ENCODE results near the gene LIMA1. TPM values are rescaled to one million over a fixed set of nuclear protein-coding genes. Genes with fewer than 3 reads are reported as not detected.

The LIMA1 gene
- total RNA-seq, 1 donor from 2014 or later, result 117 TPM

DNA sequence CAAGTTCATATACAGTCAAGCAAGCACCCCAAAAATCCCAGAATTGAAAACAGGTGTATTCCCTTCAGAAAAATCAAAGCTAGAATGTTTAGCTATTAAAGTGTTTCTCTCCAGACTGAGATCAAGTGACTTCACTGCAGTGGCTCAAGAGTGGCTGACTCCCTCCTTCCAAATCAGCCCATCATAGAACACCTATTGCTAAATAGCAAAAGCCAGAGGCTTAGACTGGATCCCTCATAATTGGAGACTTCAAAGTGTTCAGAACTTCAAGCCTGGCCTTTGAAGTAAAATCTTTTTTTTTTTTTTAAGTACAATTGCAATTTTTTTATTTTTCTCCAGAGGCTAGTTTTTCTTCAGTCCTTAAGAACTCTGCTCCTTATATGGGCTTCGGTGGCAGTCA is 66.1 kb downstream of the LIMA1 start:
- DNase-seq (ENCODE audit: low spot score), result no peak

DNA sequence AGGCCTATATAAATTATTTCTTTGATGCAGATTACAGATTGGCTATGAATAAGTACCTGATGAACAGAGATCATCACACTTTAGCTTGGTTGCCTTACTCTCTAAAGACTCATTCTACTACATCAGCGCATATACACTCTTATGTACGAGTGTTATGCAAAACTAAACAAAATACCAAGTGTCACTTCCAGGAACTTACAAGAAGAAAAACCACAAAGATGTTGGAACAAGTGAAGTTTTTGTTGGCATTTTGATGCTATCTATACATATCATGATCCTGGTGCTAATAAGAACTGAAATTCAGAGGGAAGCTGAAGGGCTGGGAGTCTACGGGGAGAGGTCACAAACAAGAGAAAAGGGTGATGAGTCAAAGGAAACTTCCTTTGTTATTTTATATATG is 68.3 kb downstream of the LIMA1 start:
- DNase-seq (ENCODE audit: low spot score), result no peak

DNA sequence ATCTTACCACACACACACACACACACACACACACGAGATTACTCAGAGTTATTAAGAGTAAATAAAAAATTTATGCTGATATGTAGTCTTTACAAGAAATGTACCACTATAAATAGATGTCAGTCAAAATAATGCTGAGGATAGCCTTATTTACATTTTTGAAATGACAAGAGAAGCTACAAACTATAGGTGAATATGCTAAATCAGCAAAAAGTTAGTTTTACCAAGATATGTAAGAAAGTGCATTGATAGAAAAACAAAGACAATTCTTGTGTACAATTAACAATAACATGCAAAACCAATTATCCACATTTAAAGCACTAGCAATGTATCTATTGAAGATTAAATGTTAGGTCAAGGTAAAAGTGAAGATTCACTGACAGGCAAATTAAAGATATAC is 69.3 kb downstream of the LIMA1 start:
- no peak for DNase-seq (ENCODE audit: low spot score)

DNA sequence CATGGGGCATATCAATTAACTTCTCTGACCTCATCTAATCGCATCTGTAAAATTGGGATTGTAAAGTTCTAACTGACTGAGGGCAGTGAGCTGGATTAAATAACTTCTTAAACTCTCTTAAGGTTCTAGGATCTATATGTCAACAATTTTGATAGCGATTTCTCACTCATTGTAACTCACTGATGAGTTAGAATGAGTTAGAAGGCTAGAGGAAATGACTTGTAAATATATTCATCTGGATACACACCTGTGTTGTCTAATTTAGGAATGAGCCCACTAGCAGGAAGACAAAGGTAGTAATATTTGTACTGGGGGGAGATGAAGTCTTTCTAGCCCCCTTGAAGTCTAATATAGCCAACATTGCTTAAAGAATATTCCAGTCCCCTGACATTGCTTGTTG is 69.9 kb downstream of the LIMA1 start:
- DNase-seq (ENCODE audit: low spot score), result no peak

DNA sequence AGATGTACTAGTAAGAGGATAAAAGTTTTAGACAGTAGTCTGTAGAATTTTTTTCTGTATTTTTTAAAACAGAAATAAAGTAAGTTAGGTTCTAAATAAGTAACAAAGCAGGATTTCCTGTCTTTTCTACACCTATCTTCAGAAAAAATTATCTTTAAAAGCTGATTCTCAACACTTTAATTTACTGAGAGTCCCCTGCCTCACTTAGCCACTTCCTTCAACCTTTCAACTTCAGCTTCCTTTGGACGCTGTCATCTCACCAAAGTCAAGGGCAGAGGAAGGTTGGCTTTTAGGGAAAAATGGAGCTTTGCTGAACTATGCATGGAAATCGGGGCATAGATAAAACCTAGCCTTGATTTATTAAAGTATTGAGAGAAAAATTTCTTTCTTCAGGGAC is 71.3 kb downstream of the LIMA1 start:
- DNase-seq (ENCODE audit: low spot score), result no peak

DNA sequence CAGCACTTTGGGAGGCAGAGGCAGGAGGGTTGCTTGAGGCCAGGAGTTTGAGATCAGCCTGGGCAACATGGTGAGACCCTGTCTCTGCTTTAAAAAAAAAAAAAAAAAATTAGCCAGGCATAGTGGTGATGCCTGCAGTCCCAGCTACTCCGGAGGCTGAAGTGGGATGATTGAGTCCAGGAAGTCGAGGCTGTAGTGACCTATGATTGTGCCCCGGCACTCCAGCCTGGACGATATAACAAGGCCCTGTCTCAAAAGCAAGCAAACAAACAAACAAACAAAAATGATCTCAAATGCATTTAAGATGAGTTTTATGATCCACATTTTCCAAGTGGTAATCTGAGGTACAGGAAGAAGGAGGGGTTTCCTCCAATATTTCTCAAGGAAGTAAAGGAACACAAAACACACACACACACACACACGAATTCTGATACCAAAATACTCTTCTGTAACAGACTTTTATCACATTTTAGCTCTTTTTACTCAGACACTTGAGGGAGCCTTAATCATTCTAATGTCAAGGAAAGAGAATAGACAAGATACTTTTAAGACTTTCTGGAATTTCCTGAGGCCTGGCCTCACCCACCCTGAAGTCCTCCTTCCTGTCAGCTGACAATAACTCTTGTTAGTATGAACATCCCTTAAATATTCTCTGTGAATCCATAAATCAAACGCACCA is 71.8 kb downstream of the LIMA1 start:
- DNase-seq (ENCODE audit: low spot score), result no peak

DNA sequence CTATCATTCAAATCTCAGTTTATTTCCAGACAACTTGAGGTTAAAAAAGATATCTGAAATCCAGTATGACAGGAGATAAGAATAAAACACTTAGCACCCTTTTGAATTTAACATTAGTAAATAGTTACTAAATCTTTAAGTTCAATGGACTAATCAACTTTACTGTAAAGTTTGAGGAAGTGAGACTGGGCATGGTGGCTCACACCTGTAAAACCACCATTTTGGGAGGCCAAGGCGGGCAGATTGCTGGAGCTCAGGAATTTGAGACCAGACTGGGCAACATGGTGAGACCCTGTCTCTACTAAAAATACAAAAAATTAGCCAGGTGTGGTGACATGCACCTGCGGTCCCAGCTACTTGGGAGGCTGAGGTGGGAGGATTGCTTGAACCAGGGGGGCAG is 75.9 kb downstream of the LIMA1 start:
- no peak for DNase-seq (ENCODE audit: low spot score)

DNA sequence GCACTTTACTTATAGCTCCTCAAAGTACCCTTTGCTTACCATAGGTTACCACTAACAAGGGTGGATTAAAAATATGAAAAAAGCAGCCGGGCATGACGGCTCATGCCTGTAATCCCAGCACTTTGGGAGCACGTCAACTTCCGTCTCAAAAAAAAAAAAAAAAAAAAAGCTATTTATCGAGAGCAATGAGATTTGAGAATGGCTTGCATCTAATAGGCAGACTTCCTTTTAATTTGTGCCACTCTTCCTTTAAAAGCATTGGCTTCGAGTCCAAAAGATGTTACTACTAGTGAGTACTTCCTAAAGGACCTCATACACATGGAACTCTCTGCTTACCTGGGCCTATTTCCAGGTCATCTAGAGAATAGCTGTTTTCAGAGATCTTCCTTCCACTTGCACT is 77.7 kb downstream of the LIMA1 start:
- DNase-seq (ENCODE audit: low spot score), result no peak

DNA sequence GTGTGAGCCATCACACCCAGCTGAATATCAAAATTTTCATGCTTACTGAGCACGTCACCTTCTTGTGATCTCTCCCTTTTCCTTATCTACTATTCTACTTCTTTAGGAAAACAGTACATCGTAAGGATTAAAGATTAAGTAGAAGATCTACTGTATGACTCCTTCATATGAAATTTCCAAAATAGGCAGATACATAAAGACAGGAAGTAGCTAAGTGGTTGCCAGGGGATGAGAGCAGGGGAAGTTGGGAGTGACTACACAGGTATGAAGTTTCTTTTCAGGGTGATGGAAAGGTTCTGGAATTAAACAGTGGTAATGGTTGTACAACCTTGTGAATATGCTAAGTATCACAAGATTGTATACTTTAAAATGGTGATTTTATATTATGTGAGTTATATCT is 79.6 kb downstream of the LIMA1 start:
- DNase-seq (ENCODE audit: low spot score), result no peak

DNA sequence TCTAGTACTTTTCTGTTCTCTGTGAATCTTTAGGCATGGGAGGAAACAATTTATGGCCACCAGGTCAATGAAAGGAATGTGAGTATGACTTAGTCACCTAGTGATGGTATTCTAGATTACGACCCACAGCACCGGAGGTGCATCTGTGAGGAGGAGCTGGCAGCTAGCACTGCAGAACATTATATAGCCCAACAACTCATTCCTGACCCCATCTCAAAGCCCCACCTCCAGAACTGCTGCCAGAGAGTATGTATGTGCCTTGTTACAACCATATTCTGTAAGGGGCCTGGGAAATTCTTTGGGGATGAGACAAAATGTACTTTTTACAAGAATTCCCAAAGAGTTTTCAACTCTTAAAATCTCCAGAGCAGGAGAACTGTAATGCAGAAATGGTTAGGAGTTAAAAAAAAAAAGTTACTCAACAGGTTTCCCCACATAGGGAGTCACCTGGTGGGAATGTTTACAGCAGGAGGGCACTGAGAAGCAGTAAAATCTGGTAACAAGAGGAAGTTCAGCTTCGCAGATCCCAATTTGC is 81.3 kb downstream of the LIMA1 start:
- peak; percentile 21 for DNase-seq (ENCODE audit: low spot score)

DNA sequence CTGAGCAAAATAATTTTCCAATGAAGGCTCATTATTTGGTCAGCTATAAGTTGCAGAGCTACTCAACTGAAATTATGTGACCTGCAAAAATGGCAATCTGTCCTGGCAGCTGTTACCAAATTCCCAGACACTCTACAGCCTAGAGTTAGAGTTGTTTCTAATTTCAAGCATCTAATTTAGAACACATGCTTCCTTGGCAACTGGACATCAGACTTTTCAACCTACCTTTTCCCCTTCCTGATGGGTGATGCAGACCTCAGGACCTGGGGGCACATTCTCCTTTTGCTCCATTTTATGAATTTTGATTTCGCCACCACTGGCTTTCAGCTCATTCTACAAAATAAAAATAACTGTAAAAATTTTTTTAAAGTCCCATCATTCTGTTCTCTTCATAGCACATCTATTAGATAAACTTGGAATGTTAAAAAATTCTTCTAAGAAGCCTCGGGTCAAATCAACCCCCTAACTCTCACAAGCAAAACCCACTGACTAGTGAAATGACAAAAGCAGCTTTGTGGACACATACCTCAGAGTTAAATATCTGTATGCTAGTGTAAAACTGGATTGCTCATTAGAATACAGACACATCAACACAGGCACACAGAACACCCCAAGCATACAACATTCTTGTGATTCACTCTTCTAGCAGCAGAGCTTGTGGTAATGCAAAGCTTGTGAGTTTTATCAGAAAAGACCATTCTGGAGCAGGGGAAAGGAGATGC is 82.6 kb downstream of the LIMA1 start:
- DNase-seq (ENCODE audit: low spot score), result no peak

DNA sequence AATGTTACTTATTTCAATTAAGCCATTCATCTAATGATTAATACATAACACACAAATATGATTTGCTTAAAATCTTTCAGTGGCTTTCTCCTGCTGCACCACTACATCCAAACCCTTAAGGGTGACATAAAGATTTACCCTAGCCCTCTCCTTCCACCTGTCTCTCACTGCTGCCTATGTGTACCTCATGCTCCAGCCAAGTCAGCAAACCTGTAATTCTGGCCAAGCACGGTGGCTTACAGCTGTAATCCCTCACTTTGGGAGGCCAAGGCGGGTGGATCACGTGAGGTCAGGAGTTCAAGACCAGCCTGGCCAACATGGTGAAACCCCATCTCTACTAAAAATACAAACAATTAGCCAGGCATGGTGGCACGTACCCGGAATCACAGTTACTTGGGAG is 84.5 kb downstream of the LIMA1 start:
- no peak for DNase-seq (ENCODE audit: low spot score)

DNA sequence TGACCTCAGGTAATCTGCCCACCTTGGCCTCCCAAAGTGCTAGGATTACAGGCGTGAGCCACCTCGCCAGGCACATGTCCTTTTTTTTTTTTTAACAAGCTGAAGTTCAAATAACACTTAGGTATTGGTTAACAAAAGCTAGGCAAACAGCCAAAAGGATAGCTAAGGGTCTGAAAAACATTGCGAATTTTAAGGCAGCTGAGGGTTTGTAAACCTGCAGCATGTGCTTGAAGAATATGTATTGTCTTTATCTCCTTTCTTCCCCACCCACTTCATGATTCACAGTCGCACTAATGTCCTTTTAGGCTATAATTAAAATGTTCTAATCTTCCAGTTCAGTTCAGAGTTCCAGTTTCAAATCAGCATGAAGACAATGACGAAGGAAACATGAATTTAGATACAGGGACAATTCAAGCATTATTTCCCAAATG is 86.0 kb downstream of the LIMA1 start:
- DNase-seq (ENCODE audit: low spot score), result no peak

DNA sequence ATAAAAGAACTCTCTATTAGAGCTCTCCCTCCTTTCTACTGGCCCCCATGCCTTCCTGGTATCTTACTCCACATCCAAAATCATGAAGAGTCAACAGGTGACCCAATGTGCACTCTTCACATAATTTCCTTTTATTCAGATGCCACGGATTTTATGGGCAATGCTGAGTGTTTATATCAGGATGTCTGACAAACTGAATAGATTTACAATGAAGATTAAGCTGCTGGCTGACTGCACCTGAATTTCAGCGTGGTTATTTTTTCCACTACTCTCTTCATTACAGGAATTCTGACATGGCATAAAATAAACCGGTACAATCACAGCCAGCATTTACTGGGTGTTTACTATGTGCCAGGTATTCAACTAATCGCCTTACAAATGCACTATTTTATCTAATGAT is 86.8 kb downstream of the LIMA1 start:
- no peak for DNase-seq (ENCODE audit: low spot score)

DNA sequence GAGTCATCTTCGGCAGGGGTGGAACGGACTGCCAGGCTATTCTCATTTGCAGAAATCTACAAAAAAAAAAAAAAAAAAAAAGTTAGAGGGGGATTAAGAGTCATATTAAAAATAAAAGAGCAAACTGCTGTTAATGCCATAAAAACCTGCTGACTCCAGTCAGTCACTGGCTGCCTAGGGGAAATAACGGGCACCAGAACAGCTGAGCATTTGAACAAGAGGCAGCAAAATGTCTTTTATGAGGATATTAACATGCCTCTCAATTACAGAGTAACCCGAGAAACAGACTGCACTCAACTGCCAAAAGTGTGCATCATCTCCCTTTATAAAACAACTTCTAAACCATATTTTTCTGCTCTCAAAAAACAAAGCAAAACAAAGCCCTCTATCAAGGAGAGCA is 87.5 kb downstream of the LIMA1 start:
- no peak for DNase-seq (ENCODE audit: low spot score)

DNA sequence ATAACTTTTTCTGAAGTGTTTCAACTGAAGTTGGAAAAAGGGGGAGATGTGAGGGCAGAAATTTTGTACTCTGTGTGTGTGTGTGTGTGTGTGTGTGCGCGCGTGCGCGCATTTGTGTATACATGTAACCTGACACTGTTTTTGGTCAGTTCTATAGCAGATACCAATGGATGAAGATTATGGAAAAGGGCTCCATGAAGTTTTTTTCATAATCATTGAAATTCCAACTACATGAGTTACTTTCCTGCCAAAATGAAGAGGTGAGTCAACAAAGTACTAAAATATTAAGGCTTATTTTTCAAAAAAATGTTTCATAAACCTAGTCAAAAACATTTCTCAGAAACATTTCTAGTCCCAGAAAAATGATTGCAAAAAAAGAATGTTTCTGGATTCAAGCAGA is 90.4 kb downstream of the LIMA1 start:
- no peak for DNase-seq (ENCODE audit: low spot score)

DNA sequence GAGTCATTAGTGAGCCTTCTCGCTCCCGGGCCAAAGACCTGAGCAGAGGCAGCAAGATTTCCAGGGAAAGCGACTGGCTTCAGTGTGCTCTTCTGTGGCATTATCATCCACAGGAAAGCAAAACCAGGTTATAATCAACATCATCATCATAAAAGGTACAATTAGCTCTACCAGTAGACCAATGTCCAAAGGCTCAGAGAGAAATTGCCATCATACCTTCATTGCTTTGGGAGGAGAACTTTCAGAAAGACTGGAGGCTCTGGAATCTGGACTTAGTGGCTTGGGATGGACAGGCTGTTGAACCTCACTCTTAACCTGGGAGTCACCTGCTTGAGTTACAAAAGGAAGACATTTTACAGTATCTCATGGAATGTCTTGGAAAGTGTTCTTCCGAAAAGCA is 91.1 kb downstream of the LIMA1 start:
- DNase-seq (ENCODE audit: low spot score), result no peak

DNA sequence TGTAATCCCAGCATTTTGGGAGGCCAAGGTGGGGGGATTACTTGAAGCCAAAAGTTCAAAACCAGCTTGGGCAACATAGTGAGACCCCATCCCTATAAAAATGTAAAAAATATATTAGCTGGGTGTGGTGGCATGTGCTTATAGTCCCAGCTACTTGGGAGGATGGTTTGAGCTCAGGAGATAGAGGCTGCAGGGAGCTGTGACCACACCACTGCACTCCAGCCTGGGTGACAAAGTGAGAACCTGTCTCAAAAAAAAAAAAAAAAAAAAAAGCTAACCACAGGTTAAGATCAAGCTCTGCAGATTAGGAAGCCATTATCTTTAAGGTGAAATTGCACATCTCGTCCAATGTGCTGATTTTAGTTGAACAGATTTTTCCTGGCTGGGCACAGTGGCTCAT is 92.5 kb downstream of the LIMA1 start:
- DNase-seq (ENCODE audit: low spot score), result no peak

DNA sequence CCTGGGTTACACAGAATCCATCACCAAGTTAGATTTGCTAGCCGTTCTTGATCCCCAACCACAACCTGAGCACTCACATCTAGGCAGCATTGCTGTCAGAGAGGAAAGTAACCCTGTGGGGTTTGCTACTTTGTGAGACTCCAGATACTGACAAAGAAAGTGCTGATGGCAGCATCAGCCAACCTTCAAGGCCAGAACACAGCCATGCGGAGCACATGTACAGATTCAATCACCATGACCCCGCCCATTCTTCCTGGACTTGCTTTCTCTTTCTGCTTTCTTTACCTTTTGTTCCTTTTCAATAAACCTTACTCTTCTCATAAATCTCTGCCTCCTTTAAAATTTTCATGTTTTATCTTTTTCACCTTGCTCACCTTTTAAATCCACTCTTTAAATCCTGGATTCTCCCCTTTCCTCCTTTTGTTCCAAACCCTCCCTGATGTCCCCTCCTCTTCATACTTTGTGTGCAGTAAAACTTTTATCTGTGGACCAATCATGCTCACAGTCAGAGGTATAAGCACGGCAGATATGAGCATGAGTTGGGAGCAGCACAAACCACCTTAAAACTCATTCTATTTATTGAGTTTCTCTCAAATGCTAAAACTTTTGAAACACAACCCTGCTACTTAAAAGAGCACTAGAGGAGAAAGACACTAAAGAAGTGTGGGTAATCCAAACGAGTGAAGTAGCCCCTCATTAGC is 94.3 kb downstream of the LIMA1 start:
- DNase-seq (ENCODE audit: low spot score), result no peak

DNA sequence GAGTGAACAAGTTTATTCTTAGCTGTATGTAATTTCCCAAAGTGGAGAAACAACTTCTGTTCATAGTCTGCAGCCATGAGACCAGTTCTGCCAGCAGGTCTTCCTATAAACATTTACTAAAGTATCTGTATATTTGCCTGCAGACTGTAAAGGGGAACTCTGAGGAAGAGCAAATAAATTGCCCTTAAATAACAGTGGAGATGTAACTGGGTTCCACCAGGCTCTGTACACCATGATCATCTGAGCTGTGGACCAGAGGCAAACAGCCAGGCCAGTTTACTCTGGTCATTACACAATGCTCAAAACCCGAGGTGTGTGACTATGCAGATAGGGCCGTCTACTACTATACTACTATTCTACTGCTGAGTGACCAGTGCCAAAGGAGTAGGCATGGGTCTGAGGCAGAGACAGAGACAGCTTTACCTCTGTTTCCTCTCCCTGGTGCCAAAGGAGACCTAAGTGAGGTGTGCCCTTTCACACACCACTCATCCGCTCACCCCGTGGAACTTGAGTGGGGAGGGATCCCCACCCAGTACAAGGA is 95.0 kb downstream of the LIMA1 start:
- no peak for DNase-seq (ENCODE audit: low spot score)

DNA sequence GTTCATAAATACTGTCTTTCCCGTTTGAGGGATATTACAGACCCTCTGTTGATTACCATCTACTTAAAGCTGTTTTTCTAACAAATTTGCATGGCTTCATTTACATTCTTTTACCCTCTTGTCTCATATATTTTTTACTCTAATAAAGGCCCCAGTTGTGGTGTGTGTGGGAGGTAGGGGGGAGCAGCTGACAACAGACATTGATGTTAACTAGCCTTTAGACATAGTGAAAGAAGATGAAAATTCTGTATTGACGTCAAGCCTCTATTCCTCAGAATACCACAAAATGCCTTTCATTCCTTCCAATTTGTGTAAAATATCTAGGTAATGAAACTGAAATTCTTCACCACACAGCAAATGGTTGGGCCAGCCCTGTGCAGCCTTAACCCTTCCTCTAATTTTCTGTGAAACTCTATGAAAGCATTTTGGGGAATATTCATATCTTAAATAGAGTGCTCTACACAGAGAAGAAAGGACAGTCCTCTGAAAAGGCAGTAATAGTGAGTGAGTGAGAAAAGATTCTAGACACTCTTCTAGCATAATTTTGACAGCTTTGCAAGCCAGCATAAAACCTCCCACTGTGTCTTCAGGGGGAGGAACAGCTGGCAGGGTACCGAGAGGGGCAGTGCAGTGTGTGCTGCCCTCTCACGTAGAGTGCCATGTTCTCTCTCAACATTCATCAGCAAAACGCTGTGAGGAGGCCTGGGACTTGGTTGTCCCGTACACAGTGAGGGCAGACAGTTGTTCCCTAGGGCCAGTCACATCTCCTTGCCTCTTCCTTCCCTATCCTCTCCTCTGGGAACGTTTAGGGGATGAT is 96.0 kb downstream of the LIMA1 start:
- no peak for DNase-seq (ENCODE audit: low spot score)

DNA sequence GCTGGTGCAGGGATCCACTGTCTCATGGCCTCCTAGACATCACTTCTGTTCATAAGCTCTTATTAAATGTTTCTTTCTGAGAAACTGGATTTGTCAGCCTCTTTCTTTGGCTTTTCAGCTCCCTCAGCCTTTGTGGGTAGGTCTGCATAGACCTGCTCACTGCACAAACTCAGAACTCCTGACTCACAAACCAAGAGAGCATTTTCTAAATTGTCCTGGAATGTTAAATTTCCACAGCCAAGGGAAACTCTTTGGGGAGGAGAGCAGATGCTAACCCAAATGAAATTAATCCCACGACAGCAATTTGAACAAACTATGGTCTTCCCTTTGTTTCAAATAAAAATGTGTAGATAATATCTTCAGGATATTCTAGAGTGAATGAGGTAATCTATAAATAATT is 96.6 kb downstream of the LIMA1 start:
- DNase-seq (ENCODE audit: low spot score), result no peak
